Sigmoid colon (tissue), 4 donors: ENCODE measurements around the gene IL17RE.

ENCODE experiments used
- EP300 ChIP-seq, 4 donors: sonication (generic); formaldehyde crosslinking; IDR thresholded peaks; one replicate each; pipeline ENCODE4 v1.6.1; 2017; ENCODE audit warnings: antibody characterized with exemption in 4 of 4
- POLR2A ChIP-seq, 2 donors: fragments of 450-650 bp; IDR thresholded peaks; one replicate each; pipeline ENCODE4 v1.6.1; 2016; ENCODE audit warnings: antibody characterized with exemption in 2 of 2, mild to moderate bottlenecking in 2 of 2, moderate library complexity in 2 of 2
- TF ChIP-seq, protein P1 (sequence below), 4 experiments: fragments of 450-650 bp in 3 of 4; fragments of 200-600 bp in 1 of 4; IDR thresholded peaks; one replicate each; pipeline ENCODE4 v1.5.1; 2016 to 2019; ENCODE audit warnings: antibody characterized with exemption in 4 of 4, mild to moderate bottlenecking in 3 of 4, moderate library complexity in 2 of 4

DNA sequence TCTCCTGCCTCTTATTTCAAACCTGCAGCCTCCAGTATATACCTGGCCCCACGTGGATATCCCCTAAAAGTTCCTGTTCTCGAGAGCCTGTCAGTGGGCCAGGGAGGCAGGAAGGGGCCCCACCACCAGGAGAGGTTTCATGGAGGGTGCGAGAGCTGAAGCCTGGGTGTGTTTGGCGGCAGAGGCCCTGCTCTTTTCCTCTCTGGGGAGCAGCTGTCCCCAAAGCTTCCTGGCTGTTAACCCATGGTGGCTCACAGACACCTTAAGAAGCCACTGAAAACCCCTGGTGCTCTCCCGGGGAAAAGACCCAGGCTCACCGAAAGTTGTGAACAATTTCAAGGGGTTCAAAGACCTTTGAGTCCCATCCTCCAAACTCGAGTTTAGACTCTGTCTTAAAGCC, 48.5 kb downstream of the IL17RE start:
- TF ChIP-seq, protein P1, sequence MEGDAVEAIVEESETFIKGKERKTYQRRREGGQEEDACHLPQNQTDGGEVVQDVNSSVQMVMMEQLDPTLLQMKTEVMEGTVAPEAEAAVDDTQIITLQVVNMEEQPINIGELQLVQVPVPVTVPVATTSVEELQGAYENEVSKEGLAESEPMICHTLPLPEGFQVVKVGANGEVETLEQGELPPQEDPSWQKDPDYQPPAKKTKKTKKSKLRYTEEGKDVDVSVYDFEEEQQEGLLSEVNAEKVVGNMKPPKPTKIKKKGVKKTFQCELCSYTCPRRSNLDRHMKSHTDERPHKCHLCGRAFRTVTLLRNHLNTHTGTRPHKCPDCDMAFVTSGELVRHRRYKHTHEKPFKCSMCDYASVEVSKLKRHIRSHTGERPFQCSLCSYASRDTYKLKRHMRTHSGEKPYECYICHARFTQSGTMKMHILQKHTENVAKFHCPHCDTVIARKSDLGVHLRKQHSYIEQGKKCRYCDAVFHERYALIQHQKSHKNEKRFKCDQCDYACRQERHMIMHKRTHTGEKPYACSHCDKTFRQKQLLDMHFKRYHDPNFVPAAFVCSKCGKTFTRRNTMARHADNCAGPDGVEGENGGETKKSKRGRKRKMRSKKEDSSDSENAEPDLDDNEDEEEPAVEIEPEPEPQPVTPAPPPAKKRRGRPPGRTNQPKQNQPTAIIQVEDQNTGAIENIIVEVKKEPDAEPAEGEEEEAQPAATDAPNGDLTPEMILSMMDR (IDR thresholded peaks at IDR 0.05), result no peak
- TF ChIP-seq EP300 (IDR thresholded peaks at IDR 0.05) (no peak), POLR2A (IDR thresholded peaks at IDR 0.05) (no peak)
